NCI-H1092 (cell line): Measurements from ENCODE around the gene ACSF3.
"Not testable (repeated sequence)": the region's sequence is repeated elsewhere in the genome, so short reads cannot be mapped to it uniquely, and the experiment has no call there.

Source experiments
- DNase-seq: peaks from one replicate; lab custom pipeline; 2025; lab: John Stamatoyannopoulos, UW

Gene ACSF3

GRCh38 chr16:89055894-89056555, 37.6 kb upstream of the ACSF3 start:
- DNase-seq = no peak

GRCh38 chr16:89056592-89056991, 37.1 kb upstream of the ACSF3 start:
- no peak for DNase-seq

- no peak for DNase-seq
Observed at GRCh38 chr16:89057738-89058137, 35.9 kb upstream of the ACSF3 start.

- DNase-seq = no peak
Observed at GRCh38 chr16:89058812-89059211, 34.8 kb upstream of the ACSF3 start.

- DNase-seq = no peak
Observed at GRCh38 chr16:89060207-89060794, 33.4 kb upstream of the ACSF3 start.

- no peak for DNase-seq
Observed at GRCh38 chr16:89061086-89061485, 32.6 kb upstream of the ACSF3 start.

GRCh38 chr16:89061590-89062380, 31.9 kb upstream of the ACSF3 start:
- DNase-seq = no peak

- DNase-seq = no peak
Observed at GRCh38 chr16:89062389-89063345, 31.0 kb upstream of the ACSF3 start.

GRCh38 chr16:89063768-89064320, 29.8 kb upstream of the ACSF3 start:
- DNase-seq = no peak

GRCh38 chr16:89064606-89065457, 28.8 kb upstream of the ACSF3 start:
- DNase-seq = no peak

- DNase-seq = no peak
Observed at GRCh38 chr16:89065458-89065822, 28.2 kb upstream of the ACSF3 start.

GRCh38 chr16:89066721-89067120, 26.9 kb upstream of the ACSF3 start:
- DNase-seq = no peak

- DNase-seq = no peak
Observed at GRCh38 chr16:89067677-89068443, 25.8 kb upstream of the ACSF3 start.

- DNase-seq = not testable (repeated sequence)
Observed at GRCh38 chr16:89068814-89069616, 24.6 kb upstream of the ACSF3 start.

GRCh38 chr16:89069920-89070319, 23.7 kb upstream of the ACSF3 start:
- DNase-seq = no peak

- DNase-seq = no peak
Observed at GRCh38 chr16:89070590-89070989, 23.1 kb upstream of the ACSF3 start.

GRCh38 chr16:89071686-89072547, 21.7 kb upstream of the ACSF3 start:
- peak; percentile 58 for DNase-seq

GRCh38 chr16:89072548-89073130, 21.0 kb upstream of the ACSF3 start:
- no peak for DNase-seq
